ENCODE data around the gene ST3GAL3.

ST3GAL3 gene

DNA sequence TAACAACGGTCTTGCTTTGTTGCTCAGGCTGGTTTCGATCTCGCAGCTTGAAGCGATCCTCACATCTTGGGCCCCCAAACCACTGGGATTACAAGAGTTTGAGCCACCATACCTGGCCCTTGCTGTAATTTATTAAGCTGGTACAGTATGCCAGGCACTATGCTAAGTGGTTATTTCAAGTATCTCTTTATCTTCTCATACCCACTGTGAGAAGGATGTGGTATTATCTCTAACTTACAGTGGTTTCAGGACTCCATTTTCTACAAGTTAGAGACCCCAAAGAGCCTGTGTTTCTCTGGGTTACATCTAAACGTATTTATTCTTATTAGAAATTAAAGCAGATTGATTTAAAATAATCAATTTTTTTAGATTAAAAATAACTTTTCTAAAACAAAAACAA, 8.1 kb upstream of the ST3GAL3 start:
- Histone ChIP-seq H3K4me2 (no peak overlapping the region), H3K27me3 (ENCODE audit: insufficient read depth, low read depth) (no peaks in the 10 kb centered on the region), H2AFZ (ENCODE audit: low read depth) (no peak overlapping the region), H3K9ac (no peak overlapping the region), H3K79me2 (ENCODE audit: insufficient read depth, low read depth) (no peaks in the 10 kb centered on the region), H3K27ac (no peak overlapping the region), H3K4me3 (IDR thresholded peaks at IDR 0.05; ENCODE audit: insufficient read depth, low read depth, low read length) (no peak overlapping the region), H4K20me1 (ENCODE audit: insufficient read depth) (no peaks in the 10 kb centered on the region), H3K36me3 (ENCODE audit: insufficient read depth) (peaks cover 3% of the 10 kb centered on the region; the same call in 1 of the 2 replicates), H3K4me1 (ENCODE audit: low read depth, poor library complexity, severe bottlenecking) (no peaks in the 10 kb centered on the region)
- TF ChIP-seq, protein P1, sequence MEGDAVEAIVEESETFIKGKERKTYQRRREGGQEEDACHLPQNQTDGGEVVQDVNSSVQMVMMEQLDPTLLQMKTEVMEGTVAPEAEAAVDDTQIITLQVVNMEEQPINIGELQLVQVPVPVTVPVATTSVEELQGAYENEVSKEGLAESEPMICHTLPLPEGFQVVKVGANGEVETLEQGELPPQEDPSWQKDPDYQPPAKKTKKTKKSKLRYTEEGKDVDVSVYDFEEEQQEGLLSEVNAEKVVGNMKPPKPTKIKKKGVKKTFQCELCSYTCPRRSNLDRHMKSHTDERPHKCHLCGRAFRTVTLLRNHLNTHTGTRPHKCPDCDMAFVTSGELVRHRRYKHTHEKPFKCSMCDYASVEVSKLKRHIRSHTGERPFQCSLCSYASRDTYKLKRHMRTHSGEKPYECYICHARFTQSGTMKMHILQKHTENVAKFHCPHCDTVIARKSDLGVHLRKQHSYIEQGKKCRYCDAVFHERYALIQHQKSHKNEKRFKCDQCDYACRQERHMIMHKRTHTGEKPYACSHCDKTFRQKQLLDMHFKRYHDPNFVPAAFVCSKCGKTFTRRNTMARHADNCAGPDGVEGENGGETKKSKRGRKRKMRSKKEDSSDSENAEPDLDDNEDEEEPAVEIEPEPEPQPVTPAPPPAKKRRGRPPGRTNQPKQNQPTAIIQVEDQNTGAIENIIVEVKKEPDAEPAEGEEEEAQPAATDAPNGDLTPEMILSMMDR (conservative IDR thresholded peaks at IDR 0.05; ENCODE audit: low read depth, low read length): no peak

DNA sequence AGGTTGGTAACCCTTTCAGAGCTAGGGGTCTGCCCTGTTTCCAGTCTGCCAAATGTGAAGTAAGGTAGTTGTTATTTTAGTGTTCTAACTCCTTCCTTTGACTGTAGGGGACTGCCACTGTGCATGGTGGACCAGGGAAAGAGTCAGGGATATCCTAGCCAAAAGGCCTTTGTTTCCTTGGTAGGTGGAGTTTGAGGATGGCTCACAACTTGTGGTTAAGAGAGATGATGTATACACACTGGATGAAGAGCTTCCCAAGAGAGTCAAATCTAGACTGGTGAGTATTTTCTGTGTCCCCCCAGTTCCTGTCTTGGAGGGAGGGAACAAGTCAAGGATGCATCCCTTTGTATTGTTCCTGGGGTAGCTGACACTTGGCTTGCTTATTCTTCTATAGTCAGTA, 3.5 kb upstream of the ST3GAL3 start:
- H3K27ac ChIP-seq: no peak overlapping the region
- H3K4me2 ChIP-seq: no peak overlapping the region
- H3K27me3 ChIP-seq (ENCODE audit: insufficient read depth, low read depth): no peaks in the 10 kb centered on the region
- H3K4me3 ChIP-seq (IDR thresholded peaks at IDR 0.05; ENCODE audit: insufficient read depth, low read depth, low read length): no peak overlapping the region
- TF ChIP-seq, protein P1 (conservative IDR thresholded peaks at IDR 0.05; ENCODE audit: low read depth, low read length): no peak
- no peak overlapping the region for H2AFZ ChIP-seq (ENCODE audit: low read depth)
- H3K79me2 ChIP-seq (ENCODE audit: insufficient read depth, low read depth): peaks cover 24% of the 10 kb centered on the region
- H3K36me3 ChIP-seq (ENCODE audit: insufficient read depth): no peaks in the 10 kb centered on the region
- no peak overlapping the region for H3K9ac ChIP-seq
- peaks cover 15% of the 10 kb centered on the region for H3K4me1 ChIP-seq (ENCODE audit: low read depth, poor library complexity, severe bottlenecking)
- no peaks in the 10 kb centered on the region for H4K20me1 ChIP-seq (ENCODE audit: insufficient read depth)

DNA sequence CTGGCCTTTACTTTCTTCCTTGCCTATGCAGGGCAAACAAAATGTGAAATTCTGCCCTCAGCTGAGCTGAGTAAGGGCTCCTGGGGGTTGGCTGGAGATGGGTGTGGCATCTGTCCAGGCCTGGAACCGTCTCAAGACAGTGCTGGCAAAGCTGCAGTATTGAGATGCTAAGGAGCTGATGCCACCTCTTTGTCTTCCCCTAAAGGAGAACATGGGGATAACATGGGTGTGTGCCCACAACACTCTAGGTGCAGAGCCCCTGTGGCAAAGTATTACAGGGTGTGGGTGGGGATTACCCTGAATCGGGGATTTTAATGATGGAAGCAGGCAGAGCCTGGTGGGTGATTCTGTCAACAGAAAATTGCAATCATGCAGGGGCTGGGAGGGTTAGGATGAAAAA, 2.5 kb upstream of the ST3GAL3 start:
- H3K36me3 ChIP-seq (ENCODE audit: insufficient read depth): no peaks in the 10 kb centered on the region
- TF ChIP-seq, protein P1 (conservative IDR thresholded peaks at IDR 0.05; ENCODE audit: low read depth, low read length): peak; percentile 36; the same call in 1 of the 2 replicates
- H3K27me3 ChIP-seq (ENCODE audit: insufficient read depth, low read depth): no peaks in the 10 kb centered on the region
- no peak overlapping the region for H3K9ac ChIP-seq
- no peak overlapping the region for H3K4me3 ChIP-seq (IDR thresholded peaks at IDR 0.05; ENCODE audit: insufficient read depth, low read depth, low read length)
- no peak overlapping the region for H3K27ac ChIP-seq
- no peak overlapping the region for H3K4me2 ChIP-seq
- H3K79me2 ChIP-seq (ENCODE audit: insufficient read depth, low read depth): peaks cover 26% of the 10 kb centered on the region
- no peak overlapping the region for H2AFZ ChIP-seq (ENCODE audit: low read depth)
- H3K4me1 ChIP-seq (ENCODE audit: low read depth, poor library complexity, severe bottlenecking): peaks cover 20% of the 10 kb centered on the region
- H4K20me1 ChIP-seq (ENCODE audit: insufficient read depth): no peaks in the 10 kb centered on the region

DNA sequence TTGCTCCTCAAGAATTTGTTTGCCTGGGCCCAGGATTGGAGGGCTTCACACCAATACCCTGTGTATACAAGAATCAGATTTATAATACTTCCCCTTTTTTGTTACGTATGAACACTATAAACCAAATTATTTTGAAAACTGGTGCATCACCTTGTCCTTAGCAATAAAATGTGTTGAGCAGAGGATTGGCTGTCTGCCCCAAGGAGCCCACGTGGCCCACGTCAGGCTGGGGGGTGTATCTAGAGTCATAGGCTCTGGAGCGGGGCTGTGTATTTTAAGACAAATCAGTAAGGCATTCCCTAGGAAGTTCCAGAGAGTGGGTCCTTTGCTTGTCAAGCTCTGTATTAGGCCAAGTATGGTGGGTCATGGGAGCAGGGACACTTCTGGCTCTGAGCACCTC, 2.0 kb upstream of the ST3GAL3 start:
- H3K27ac ChIP-seq: no peak overlapping the region
- H3K36me3 ChIP-seq (ENCODE audit: insufficient read depth): no peaks in the 10 kb centered on the region

More for the DNA sequence above, 2.0 kb upstream of the ST3GAL3 start:
- Histone ChIP-seq H3K4me3 (IDR thresholded peaks at IDR 0.05; ENCODE audit: insufficient read depth, low read depth, low read length) (no peak overlapping the region), H3K9ac (no peak overlapping the region), H3K27me3 (ENCODE audit: insufficient read depth, low read depth) (no peaks in the 10 kb centered on the region), H3K79me2 (ENCODE audit: insufficient read depth, low read depth) (peaks cover 26% of the 10 kb centered on the region), H3K4me1 (ENCODE audit: low read depth, poor library complexity, severe bottlenecking) (peaks cover 20% of the 10 kb centered on the region), H3K4me2 (peak overlapping the region; percentile 60; the same call in 1 of the 2 replicates), H2AFZ (ENCODE audit: low read depth) (no peak overlapping the region), H4K20me1 (ENCODE audit: insufficient read depth) (no peaks in the 10 kb centered on the region)
- TF ChIP-seq, protein P1 (conservative IDR thresholded peaks at IDR 0.05; ENCODE audit: low read depth, low read length): no peak

Measured in KMS-11 (cell line).